GM11168 (cell line): ENCODE data around the gene TMEM203.

ENCODE experiments used
- in situ Hi-C: fragments of 300-500 bp; cut with MboI; formaldehyde crosslinking; loops from one replicate; pipeline ENCODE4 v1.12.0; 2022; ENCODE audit warnings: low sequenced_read_pairs; ENCODE audit not compliant: unreplicated experiment

The TMEM203 gene

DNA sequence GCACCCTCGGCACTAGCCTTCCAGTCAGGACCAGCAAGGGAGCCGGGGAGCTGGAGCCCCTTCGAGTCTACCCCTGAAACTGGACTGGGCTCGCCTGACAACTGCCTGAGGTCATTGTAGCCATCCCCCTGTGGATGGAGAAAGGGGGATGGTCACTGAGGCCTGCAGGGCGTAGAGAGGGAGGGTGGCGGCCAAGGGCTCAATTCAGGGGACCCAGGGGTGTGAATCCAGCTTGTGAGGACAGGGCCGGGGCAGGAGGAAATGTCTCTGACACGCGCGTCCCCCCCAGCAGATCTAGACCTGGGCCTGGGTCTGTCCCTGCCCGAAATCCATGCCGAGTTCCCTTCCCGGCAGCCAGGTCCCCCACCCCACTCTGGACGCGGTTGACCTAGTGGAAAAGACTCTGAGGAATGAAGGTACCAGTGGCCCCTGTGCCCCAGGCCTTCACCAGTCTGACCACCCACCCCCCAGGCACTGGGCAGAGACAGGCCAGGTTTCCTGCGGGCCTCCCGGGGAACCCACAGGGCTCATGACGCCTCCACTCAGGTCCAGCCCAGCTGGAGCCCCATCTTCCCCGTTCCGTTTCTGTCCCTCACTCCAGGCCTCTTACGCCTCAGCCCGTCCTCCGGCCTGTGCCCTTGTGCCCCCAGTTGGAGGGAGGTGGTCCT, 26.1 kb upstream of the TMEM203 start:
- in situ Hi-C loops: loop anchor here (5.0 kb wide), 1 partner anchor 109 kb away; no protein-coding TSS in a partner anchor

DNA sequence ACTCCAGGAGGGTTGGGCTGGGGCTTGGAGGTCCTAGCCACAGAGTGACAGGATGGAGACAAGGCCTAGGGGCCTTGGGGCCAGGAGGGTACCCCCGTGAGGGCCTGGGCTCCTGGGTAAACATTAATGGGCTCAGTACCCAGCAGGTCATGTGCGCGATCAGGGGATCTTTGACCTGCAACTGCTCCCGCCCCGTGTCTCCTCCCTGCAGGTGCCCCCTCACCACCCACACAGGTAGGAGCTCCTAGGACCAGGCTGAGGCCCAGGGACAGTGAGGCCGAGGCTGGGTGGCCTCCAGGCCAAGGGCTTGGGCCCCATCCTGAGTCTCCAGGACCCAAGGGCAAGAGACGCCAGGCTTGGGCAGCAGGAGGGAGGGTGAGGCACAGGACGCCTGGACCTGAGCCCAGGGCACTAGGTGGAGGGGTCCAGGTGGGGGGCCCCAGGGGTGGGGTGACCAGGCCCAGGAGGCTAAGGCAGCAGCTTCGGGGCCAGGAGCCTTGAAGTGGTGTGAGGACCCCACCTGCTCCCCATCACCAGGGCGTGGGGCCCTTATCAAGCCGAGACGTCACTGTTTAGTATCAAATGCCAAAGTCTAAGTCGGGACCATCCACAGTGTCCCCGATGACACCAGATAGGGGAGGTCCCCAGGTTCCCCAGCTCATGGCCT, 25.4 kb upstream of the TMEM203 start, which contains the start of gene SLC34A3:
Gene SLC34A3, plus strand, starts transcription at position 197 of the 667 bp plus-strand sequence. CDS start 802 bp downstream, outside the sequence.
- in situ Hi-C loops: loop anchor here (5.0 kb wide), 1 partner anchor 109 kb away; no protein-coding TSS in a partner anchor

DNA sequence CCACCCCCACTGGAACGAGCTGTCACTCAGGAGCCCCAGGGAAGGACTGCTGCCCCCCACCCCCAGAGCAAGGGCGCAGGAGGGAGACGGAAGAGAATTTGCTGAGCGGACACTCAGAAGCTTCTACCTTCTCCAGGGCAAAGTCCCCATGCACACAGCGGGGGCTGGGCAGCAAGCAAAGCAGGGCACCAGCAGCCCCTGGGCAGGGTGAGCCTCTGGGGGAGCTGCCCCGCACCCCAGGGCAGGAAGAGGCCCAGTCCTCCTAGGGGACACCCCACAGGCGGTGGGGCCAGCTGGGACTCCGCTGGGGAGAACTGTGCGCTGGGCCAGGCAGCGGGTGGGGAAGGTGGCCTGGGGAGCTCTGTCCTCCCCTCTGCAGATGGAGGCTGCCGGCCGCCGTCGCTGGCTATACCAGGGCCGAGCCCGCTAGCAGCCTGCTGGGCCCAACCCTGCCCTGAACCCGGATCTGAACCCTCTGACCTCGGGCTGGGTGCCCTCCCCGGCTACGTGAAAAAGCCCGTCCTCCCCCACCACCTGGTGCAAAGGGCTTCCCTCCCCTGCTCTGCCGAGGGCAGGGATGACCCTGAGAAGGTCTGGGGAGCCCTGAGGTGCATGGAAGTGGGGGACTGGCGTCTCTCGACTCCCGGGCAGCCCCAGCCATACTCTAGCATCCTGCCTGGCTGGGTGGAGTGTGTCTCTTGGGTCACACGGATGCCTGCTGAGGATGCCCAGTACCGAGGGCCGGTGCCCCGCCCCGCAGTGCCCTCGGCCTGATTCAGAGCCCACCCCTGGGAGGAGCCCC, 24.7 kb upstream of the TMEM203 start:
- in situ Hi-C loops: loop anchor here (5.0 kb wide), 1 partner anchor 108 kb away; no protein-coding TSS in a partner anchor

DNA sequence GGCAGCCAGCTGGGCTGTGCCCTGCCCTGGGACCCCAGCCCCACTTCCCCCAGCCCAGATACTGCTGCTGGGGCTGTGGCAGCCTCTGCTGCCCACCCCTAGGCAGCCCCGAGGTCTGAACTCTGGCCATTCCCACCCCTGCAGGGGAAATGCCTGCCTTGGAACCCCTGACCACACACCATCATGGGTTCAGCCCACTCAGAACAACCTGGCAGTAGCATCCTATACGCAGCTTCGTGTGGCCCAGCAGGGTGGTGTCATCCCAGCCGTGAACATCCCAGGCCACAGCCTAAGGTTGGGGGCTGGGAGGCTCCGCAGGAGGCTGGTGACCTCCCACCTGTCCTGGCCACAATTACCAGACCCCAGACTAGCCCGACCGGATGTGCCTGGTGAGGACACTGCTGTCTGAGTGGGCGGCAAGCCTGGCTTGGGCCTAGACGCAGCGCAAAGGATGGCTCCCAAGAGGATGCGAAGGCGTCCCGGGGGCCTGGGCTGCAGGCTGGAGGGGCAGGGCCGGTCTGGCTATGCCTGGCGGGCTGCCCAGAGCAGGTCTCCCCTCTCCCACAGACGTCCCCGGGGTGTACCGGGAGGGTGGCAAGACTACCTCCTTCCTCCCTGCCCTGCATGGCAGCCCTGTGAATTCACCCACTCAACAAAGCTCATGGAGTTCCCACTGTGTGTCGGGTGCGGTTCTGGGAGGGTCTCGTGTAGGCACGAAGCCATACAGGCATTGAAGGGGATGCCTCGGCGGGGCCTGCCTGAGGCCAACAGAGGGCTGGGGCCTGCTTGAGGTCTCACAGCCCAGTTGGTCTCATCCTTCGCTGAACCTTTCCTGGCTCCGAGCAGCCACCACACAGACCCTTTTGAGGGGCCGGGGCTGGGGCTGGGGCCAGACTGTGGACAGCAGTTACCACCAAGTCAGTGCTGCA, 23.8 kb upstream of the TMEM203 start:
- in situ Hi-C loops: no loop called here

DNA sequence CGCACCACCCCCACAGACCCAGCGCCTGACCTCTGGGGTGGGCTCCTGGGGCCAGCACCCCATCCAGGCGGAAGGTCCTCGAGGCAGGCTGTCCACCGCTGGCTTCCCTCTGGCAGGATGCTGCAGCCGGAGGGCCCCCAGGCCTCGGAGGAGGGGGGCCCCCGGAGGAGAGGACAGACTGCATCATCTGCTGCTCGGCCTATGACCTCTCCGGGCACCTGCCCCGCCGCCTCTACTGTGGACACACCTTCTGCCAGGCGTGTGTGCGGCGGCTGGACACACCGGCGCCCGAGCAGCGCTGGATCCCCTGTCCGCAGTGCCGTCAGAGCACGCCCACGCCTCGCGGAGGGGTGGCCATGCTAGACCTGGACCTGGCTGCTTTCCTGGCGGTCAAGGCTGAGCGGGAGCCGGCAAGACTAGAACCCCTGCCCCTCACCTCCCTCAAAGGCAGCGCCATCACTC, 23.1 kb upstream of the TMEM203 start:
- in situ Hi-C loops: no loop called here

DNA sequence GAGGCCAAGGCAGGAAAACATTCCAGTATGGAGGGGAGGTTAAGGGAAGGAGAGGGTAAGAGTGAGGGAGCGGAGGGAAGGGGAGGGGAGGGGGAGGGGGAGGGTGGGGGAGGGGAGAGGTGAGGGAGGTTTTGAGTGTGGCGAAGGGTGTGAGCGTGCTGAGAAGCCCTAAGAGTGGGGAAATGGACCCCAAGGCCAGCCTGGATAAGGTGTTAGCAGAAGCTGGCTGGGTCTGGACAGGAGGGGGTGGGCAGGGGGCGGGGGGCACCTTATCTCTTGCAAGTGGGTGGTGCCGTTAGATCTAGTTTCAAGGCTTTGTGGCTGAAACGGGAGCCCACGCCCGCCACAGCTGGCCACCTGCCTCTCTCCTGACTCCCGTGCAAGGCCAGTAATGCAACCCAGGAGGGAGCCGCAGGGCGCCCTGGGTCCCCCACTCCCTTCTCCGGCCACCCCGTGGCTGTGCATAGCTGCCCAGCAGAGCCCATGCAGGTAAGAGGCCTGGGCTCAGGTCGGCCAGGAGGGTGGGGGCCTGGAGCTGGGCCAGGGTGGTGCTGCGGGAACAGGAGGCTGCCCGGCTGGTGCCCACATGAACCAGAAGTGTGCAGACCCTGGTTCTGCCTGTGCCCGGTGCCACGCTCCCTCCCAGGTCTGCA, 22.5 kb upstream of the TMEM203 start:
- in situ Hi-C loops: no loop called here

DNA sequence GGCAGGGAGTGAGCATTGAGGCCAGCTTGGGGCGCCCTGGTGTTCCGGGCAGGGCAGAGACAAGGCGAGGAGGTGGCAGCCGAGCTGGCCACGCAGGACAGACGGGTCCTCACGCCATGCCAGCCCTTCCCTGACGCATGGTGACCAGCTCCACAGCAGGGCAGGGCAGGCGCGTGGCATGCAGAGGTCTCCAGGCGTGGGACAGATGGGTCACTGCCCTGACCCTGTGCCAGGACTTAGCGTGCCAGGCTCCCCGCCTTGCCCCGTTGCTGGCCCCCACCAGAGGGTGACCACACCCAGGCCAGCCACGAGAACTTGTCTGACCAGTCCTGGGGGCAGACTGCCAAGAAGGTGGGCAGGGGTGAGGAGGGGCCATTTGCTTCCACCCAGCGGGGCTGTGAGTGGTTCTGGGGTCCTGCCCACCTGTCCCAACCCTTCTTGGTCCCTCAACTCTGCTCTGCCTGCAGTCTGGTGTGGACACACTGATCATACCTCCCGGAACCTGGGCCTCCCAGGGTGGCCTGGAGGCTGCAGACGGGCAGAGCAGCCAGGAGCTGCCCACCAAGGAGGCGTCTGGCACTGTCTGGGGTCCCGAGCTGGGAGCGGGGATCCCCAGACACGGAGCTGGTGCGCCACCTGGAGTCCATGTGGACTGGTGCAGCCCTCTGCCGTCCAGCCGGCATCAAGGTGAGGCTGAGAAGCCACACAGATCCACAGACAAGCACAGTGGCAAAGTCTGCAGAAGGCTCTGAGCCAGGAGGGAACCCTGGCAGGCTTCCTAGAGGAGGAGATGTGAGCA, 21.8 kb upstream of the TMEM203 start, which contains the start of gene RNF224:
Gene RNF224, plus strand, starts transcription at position 449 of the 799 bp plus-strand sequence. CDS start 834 bp downstream, outside the sequence.
- in situ Hi-C loops: no loop called here

DNA sequence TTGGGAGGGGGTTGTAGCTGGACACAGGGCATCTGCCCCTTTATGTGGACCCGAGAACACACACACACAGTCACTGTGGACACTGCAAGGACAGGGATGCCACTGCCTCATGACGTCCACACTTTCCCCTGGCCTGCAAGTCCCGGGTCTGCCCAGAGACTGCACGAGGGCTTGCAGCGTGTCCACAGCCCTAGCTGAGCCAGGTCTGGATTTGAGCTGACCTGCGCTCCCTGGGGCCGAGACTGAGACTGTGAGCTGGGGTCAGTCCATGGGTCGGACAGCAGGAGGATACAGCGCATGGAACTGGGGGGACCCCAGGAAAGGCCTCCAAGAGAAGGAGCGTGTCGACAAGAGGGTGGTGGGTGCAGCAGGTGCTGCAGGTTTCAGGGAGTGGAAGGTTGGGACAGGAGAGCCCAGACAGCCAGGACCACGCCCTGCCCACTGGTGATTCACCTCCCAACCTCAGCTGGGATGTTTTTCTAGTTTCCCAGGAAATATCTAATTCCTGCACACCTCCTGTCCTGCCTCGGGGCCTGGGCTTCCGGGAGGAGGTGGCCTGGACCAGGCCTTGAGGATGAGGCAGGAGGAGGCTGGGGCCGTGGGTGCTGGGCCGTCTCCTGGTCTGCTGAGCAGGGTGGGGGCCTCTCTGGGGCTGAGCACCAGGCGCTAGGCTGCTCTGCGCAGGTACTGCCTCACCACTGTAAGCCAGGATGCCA, 21.0 kb upstream of the TMEM203 start:
- in situ Hi-C loops: no loop called here

DNA sequence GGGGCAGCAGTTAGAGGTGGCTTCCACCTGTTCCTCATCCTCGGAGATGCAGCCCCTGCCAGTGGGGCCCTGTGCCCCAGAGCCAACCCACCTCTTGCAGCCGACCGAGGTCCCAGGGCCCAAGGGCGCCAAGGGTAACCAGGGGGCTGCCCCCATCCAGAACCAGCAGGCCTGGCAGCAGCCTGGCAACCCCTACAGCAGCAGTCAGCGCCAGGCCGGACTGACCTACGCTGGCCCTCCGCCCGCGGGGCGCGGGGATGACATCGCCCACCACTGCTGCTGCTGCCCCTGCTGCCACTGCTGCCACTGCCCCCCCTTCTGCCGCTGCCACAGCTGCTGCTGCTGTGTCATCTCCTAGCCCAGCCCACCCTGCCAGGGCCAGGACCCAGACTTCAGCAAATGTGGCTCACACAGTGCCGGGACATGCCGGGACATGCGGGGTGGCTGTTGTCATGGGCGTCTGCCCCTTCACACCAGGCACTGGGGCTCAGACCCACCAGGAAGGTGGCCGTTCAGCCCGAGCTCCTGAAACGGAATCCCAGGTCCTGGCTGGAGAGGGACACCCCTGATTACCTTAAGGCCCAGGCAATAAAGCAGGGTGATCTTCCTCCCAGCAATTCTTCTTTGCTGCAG, 20.4 kb upstream of the TMEM203 start:
- in situ Hi-C loops: no loop called here

DNA sequence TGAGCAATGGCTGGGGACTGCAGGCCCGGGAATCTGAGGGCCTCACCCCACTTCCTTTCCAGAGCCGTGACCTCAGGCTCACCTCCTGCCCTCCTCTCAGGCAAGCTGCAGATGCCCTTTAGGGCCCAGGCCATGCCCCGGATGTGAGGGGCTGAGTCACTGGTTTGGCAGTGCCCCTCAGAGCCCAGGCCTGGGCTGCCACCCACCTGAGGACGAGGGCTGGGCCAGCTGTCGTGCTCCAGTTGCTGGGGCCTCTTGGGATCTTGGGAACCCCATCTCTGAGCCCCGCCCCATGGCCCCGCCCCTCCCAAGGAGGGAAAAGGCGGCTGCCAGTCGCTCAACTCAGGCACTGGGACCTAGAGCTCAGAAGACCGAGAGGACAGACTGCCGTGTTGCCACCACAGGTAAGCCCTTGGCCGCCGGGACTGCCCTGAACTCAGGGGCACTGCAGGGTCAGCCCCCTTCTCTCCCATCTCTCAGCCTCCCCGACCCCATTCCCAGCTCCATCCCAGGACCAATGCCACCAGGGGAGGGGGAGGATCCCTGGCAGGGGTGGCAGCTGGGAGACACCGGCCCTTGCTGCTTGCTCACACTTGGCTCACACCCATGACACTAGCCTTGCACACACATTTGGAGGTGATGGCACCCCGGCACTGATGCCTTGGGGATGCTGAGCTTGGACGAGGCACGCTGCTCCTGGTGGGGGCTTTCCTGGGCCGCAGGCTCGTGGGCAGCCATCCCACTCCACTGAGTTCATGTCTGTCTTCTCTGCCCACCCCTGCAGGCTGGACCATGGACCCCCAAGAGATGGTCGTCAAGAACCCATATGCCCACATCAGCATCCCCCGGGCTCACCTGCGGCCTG, 19.6 kb upstream of the TMEM203 start, which contains the start of gene CYSRT1:
Gene CYSRT1, plus strand, starts transcription at position 345 of the 865 bp plus-strand sequence. Its CDS starts 448 bp downstream, at position 793.
- in situ Hi-C loops: no loop called here

DNA sequence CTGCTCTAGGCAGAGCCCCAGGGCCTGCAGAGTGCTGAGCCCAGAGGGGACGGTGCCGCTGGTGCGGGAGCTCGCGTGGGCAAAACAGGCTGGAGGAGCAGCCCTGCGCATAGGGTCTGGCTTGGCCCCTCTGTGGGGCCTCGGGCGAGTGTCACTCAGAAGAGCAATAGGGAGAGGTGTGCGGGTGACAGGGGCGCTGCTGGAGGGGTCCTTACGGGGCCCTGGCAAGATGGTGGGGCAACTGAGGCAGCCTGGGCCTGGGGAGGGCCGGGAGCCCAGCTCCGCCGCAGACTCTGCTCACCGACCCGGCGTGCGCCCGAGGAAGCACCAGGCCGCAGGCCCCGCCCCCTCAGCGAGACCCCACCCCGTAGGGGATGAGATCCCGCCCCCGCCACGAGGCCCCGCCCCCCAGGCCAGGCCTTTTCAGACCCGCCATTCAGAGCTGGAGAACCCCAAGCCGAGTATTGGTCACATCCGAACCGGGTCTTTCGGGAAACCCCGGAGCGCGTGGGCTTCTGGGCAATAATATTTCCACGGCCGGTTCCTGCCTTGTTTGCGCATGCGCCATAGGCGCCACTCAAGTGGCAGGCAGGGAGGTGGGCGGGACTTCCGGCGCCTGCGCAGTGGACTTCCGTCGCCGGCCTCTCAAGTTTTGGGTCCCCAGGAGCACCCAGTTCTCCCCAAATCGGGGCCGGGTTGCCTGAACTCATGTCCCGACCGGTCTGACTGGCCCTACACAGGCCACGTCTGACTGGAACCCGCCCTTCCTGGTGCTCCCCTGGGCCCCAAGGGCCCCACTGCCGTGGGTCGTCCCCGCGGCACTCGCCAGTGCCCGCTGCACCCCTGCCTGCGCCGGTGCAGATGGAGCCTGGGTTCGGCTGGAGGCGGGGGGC, 17.9 kb upstream of the TMEM203 start:
- in situ Hi-C loops: no loop called here

DNA sequence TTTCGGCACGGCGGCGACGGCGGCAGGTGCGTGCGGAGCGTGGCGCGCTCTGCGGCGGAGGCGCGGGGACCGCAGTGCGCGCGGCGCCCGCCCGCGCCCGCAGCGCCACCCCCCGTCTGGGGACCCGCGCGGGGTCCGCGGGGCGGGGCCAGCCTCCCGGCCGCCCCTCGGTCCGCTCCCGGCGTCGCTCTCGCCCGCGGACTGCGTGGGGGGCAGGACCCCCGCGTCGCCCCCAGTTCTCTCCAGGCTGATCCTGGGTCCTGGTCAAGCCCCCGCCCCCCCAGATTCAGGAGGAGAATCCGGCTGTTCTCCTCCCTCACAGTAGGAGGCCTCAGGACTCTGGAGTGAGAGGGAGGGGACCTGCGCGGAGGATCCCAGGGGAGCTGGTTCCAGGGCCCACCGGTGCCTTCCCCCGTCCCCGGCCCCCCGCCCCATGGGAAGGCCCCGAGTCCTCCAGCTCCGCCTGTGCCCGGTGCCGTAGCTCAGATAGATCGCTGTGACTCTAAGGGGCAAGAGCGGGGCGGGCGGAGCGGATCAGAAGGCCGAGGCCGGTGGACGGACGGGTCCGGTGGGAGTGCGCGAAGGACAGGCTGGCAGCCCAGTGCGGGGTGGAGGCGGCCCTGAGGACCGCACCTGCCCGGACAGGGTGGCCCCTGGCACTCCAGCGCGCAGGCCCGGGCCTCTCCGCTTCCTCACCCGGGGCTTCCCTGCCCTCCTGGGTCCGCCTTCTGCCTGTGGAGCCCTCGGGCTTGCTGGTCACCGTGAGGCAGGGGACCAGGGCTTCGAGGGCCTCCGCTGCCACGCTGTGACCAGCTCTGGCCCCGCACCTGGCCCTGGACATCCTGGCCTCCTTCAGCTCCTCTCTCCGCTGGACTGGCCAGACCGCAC, 17.0 kb upstream of the TMEM203 start, which contains the start of gene RNF208:
Gene RNF208, minus strand, starts transcription at position 51 of the 888 bp plus-strand sequence. CDS start 1,028 bp downstream, outside the sequence.
- in situ Hi-C loops: no loop called here

DNA sequence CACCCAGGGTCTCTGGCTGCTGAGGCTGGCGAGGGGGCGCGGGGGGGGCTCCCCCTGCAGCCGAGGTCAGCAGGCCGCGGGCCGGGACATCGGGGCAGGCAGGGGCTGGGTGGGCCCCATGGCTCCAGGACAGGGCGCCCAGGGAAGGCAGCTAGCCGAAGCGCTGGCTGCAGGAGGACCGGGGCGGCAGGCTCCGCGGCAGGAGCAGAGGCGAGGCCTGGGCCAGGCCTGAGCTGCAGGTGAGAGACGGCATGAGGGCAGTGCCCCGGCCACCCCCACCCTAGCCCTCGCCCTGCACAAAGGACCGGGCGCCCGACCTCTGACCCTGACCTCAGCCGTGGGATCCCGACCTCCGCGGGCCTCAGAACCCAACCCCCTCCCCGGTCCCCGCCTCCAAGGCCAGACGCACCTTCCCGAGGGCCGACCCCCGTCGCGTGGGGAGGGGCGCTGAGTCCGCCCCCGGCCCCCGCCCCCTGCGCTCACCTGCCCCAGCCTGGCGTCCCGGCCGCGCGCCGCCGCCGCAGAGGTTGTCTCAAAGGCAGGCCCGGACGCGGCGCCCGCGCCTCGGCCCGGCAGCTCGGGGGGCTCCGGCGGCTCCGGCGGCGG, 16.2 kb upstream of the TMEM203 start:
- in situ Hi-C loops: no loop called here

DNA sequence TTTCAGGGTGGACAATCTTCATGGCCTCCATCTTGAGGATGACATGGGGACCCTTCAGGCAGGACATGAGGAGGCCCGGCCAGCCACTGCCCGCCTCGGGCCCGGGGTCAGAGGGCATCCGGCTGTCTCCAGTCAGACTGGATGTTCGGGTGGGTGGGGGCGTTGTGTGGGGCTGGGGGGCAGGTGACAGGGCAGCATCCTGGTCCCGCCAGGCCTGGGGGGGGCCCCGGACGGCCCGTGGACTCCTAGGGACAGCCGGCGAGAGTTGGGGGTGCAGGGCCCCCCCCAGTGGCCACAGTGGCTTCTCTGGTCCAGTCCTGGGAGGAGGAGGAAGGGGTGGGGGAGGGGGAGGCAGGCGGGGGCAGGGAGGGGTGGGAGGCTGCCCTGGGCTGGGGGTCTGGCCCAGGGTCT, 15.7 kb upstream of the TMEM203 start:
- in situ Hi-C loops: no loop called here
